Mesendoderm (in vitro differentiated cells): Measurements from ENCODE around the gene DYNLT2B.
"Not testable (repeated sequence)": the region's sequence is repeated elsewhere in the genome, so short reads cannot be mapped to it uniquely, and the experiment has no call there.

Experiments
- DNase-seq: peaks from one replicate; pipeline ENCODE4 v3.0.0; 2013
- H2AK5ac ChIP-seq: 2 replicates; pipeline ENCODE4 v1.6.1; 2013; ENCODE audit warnings: low read length, inconsistent platforms
- H2BK120ac ChIP-seq: 2 replicates; pipeline ENCODE4 v1.6.1; 2013; ENCODE audit warnings: low read depth, mild to moderate bottlenecking, low read length, moderate library complexity, mixed read lengths
- H2BK15ac ChIP-seq: replicated peaks from 2 replicates; pipeline ENCODE4 v1.6.1; 2013; ENCODE audit warnings: low read depth, mild to moderate bottlenecking, moderate library complexity
- H2BK5ac ChIP-seq: 2 replicates; pipeline ENCODE4 v1.6.1; 2013; ENCODE audit warnings: low read length, inconsistent platforms
- H3K18ac ChIP-seq: 2 replicates; pipeline ENCODE4 v1.6.1; 2013; ENCODE audit warnings: mild to moderate bottlenecking, low read length, mixed read lengths
- H3K23ac ChIP-seq: one replicate; pipeline ENCODE4 v1.6.1; 2013; ENCODE audit warnings: low read length
- H3K27ac ChIP-seq: 2 replicates; pipeline ENCODE4 v1.5.1; 2013; ENCODE audit warnings: low read depth, mild to moderate bottlenecking, inconsistent platforms, low read length, moderate library complexity
- H3K27me3 ChIP-seq: 2 replicates; pipeline ENCODE4 v1.6.1; 2013; ENCODE audit warnings: low read length, control low read depth, mild to moderate bottlenecking, inconsistent platforms; ENCODE audit not compliant: insufficient read depth, poor library complexity
- H3K36me3 ChIP-seq: 2 replicates; pipeline ENCODE4 v1.6.1; 2013; ENCODE audit warnings: low read length, inconsistent platforms; ENCODE audit not compliant: control insufficient read depth, insufficient read depth
- H3K4ac ChIP-seq: one replicate; pipeline ENCODE4 v1.6.1; 2013; ENCODE audit warnings: low read depth, mild to moderate bottlenecking, low read length, moderate library complexity
- H3K4me1 ChIP-seq: 2 replicates; pipeline ENCODE4 v1.6.1; 2013; ENCODE audit warnings: low read depth, low read length, inconsistent platforms; ENCODE audit not compliant: control insufficient read depth
- H3K4me2 ChIP-seq: 2 replicates; pipeline ENCODE4 v1.6.1; 2013; ENCODE audit warnings: low read length
- H3K4me3 ChIP-seq: 2 replicates; pipeline ENCODE4 v1.5.1; 2013; ENCODE audit warnings: mild to moderate bottlenecking, low read length
- H3K56ac ChIP-seq: one replicate; pipeline ENCODE4 v1.6.1; 2013; ENCODE audit warnings: low read length
- H3K79me1 ChIP-seq: 2 replicates; pipeline ENCODE4 v1.6.1; 2013; ENCODE audit warnings: low read length, inconsistent platforms
- H3K79me2 ChIP-seq: 2 replicates; pipeline ENCODE4 v1.6.1; 2013; ENCODE audit warnings: mild to moderate bottlenecking, low read length; ENCODE audit not compliant: control insufficient read depth, insufficient read depth
- H3K9ac ChIP-seq: 2 replicates; pipeline ENCODE4 v1.6.1; 2013; ENCODE audit warnings: low read length, inconsistent platforms
- H4K5ac ChIP-seq: one replicate; pipeline ENCODE4 v1.6.1; 2013; ENCODE audit warnings: low read length
- H4K8ac ChIP-seq: one replicate; pipeline ENCODE4 v1.6.1; 2013; ENCODE audit warnings: low read depth, mild to moderate bottlenecking, control low read depth, low read length, moderate library complexity
- WGBS: extraction: QIAGEN DNeasy Blood & Tissue Kit; methylation state at CpG from one replicate; pipeline ENCODE4 v1.1.7; 2013; ENCODE audit warnings: low lambda C conversion rate, missing lambda C conversion rate; ENCODE audit not compliant: insufficient coverage; ENCODE audit errors: extremely low coverage; 5-methylcytosine and 5-hydroxymethylcytosine counted together

The DYNLT2B gene

GRCh38 chr3:196323691-196324090, 5.7 kb upstream of the DYNLT2B start:
- Histone ChIP-seq H3K27ac (no peak overlapping the region), H4K5ac (no peak overlapping the region), H3K79me1 (no peaks in the 10 kb centered on the region), H2BK5ac (no peak overlapping the region), H3K79me2 (no peaks in the 10 kb centered on the region), H3K4ac (no peak overlapping the region), H3K18ac (no peak overlapping the region), H3K27me3 (no peaks in the 10 kb centered on the region), H3K4me2 (no peak overlapping the region), H4K8ac (no peak overlapping the region), H2BK15ac (no peak overlapping the region), H3K36me3 (no peaks in the 10 kb centered on the region), H3K4me1 (no peaks in the 10 kb centered on the region), H3K9ac (no peak overlapping the region), H3K4me3 (no peak overlapping the region), H3K56ac (no peak overlapping the region), H2AK5ac (no peak overlapping the region), H2BK120ac (no peak overlapping the region), H3K23ac (no peak overlapping the region)
- whole genome bisulfite sequencing: no CpG with 5 or more reads among the region's 11 CpGs
- peak; percentile 60 for DNase-seq

DNA sequence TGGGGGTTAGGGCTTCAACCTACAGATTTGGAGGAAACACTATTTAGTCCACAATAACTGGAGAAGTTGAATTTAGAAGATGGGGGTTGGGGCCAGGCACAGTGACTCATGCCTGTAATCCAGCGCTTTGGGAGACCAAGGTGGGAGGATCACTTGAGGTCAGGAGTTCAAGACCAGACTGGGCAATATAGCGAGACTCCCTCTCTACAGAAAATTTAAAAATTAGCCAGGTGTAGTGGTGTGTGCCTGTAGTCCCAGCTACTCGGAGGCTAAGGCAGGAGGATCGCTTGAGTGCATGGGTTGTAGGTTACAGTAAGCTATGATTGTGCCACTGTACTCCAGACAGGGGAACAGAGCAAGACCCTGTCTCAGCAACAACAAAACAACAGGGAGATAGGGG, 5.0 kb upstream of the DYNLT2B start:
- H3K9ac ChIP-seq: no peak overlapping the region
- no peak for DNase-seq
- no peak overlapping the region for H3K56ac ChIP-seq
- H3K4ac ChIP-seq: no peak overlapping the region
- H3K4me3 ChIP-seq: no peak overlapping the region
- no CpG with 5 or more reads among the region's 4 CpGs for WGBS
- no peak overlapping the region for H4K5ac ChIP-seq
- no peak overlapping the region for H3K23ac ChIP-seq
- no peak overlapping the region for H2BK5ac ChIP-seq
- H3K27ac ChIP-seq: no peak overlapping the region
- no peak overlapping the region for H2BK120ac ChIP-seq
- no peak overlapping the region for H2AK5ac ChIP-seq
- H2BK15ac ChIP-seq: no peak overlapping the region
- H3K27me3 ChIP-seq: no peaks in the 10 kb centered on the region
- H3K4me2 ChIP-seq: no peak overlapping the region
- no peaks in the 10 kb centered on the region for H3K4me1 ChIP-seq
- no peaks in the 10 kb centered on the region for H3K36me3 ChIP-seq
- no peak overlapping the region for H4K8ac ChIP-seq
- no peaks in the 10 kb centered on the region for H3K79me1 ChIP-seq
- H3K18ac ChIP-seq: no peak overlapping the region
- no peaks in the 10 kb centered on the region for H3K79me2 ChIP-seq

DNA sequence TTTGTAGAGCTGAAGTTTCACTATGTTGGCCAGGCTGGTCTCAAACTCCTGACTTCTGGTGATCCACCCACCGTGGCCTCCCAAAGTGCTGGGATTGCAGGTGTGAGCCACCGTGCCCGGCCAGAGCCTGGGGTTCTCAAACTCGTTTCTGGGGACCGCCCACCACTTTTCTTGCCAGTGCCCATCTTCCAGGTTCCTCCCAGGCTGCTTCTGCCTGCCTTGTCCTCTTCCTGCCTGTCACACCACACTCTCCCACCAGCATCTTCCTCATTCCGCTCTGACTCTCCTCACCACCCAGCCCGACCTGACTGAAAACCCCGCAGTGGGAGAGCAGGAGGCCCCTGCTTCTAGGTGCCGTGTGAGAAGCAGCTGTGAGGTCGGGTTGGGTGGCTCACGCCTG, 3.1 kb upstream of the DYNLT2B start:
- no peak overlapping the region for H3K56ac ChIP-seq
- H3K27ac ChIP-seq: no peak overlapping the region
- H3K23ac ChIP-seq: no peak overlapping the region
- H2AK5ac ChIP-seq: no peak overlapping the region
- no peak overlapping the region for H3K4ac ChIP-seq
- H3K18ac ChIP-seq: no peak overlapping the region
- no peak overlapping the region for H2BK120ac ChIP-seq
- no peaks in the 10 kb centered on the region for H3K36me3 ChIP-seq
- H4K8ac ChIP-seq: no peak overlapping the region
- no peak overlapping the region for H3K9ac ChIP-seq
- H3K4me2 ChIP-seq: no peak overlapping the region
- H3K4me1 ChIP-seq: no peaks in the 10 kb centered on the region
- H3K79me2 ChIP-seq: no peaks in the 10 kb centered on the region
- no peak for DNase-seq
- no CpG with 5 or more reads among the region's 11 CpGs for WGBS
- no peaks in the 10 kb centered on the region for H3K27me3 ChIP-seq
- H2BK15ac ChIP-seq: no peak overlapping the region
- H2BK5ac ChIP-seq: no peak overlapping the region
- H3K79me1 ChIP-seq: no peaks in the 10 kb centered on the region
- no peak overlapping the region for H4K5ac ChIP-seq
- H3K4me3 ChIP-seq: no peak overlapping the region

- Histone ChIP-seq H2BK5ac (no peak overlapping the region), H3K4me2 (no peak overlapping the region), H3K79me2 (no peaks in the 10 kb centered on the region), H3K4me3 (no peak overlapping the region), H3K56ac (peak overlapping the region; percentile 30), H3K27me3 (no peaks in the 10 kb centered on the region), H2BK15ac (no peak overlapping the region), H3K79me1 (no peaks in the 10 kb centered on the region), H3K9ac (no peak overlapping the region), H3K27ac (no peak overlapping the region), H2BK120ac (no peak overlapping the region), H3K23ac (no peak overlapping the region), H2AK5ac (no peak overlapping the region), H4K5ac (no peak overlapping the region), H4K8ac (no peak overlapping the region), H3K4me1 (no peaks in the 10 kb centered on the region), H3K4ac (no peak overlapping the region), H3K36me3 (no peaks in the 10 kb centered on the region), H3K18ac (no peak overlapping the region)
- WGBS: no CpG with 5 or more reads among the region's 3 CpGs
- DNase-seq: no peak
Observed at GRCh38 chr3:196320137-196320536, 2.1 kb upstream of the DYNLT2B start.

GRCh38 chr3:196316799-196317686, 997 bp downstream of the DYNLT2B start:
- peak overlapping the region; percentile 96 for H3K9ac ChIP-seq
- H4K8ac ChIP-seq, H3K79me1 ChIP-seq, H3K4ac ChIP-seq, H2BK120ac ChIP-seq, H3K23ac ChIP-seq, H2AK5ac ChIP-seq, H3K27ac ChIP-seq, H3K4me1 ChIP-seq, H2BK5ac ChIP-seq, H2BK15ac ChIP-seq, H3K27me3 ChIP-seq, H4K5ac ChIP-seq, H3K36me3 ChIP-seq, H3K79me2 ChIP-seq: not testable (repeated sequence)
- peak overlapping the region; percentile 33 for H3K18ac ChIP-seq
- peak overlapping the region; percentile 60 for H3K4me3 ChIP-seq
- DNase-seq: peak; percentile 63
- H3K56ac ChIP-seq: peak overlapping the region; percentile 93
- H3K4me2 ChIP-seq: peak overlapping the region; percentile 89
- WGBS: no CpG with 5 or more reads among the region's 17 CpGs

- Histone ChIP-seq H2AK5ac (no peak overlapping the region), H4K8ac (no peak overlapping the region), H3K27ac (no peak overlapping the region), H3K4me2 (no peak overlapping the region), H3K56ac (no peak overlapping the region), H3K79me2 (no peaks in the 10 kb centered on the region), H2BK120ac (no peak overlapping the region), H2BK15ac (no peak overlapping the region), H3K18ac (no peak overlapping the region), H3K36me3 (no peaks in the 10 kb centered on the region), H3K4ac (no peak overlapping the region), H3K23ac (no peak overlapping the region), H2BK5ac (no peak overlapping the region), H3K4me1 (no peaks in the 10 kb centered on the region), H3K79me1 (no peaks in the 10 kb centered on the region), H3K4me3 (no peak overlapping the region), H3K9ac (no peak overlapping the region), H4K5ac (no peak overlapping the region), H3K27me3 (no peaks in the 10 kb centered on the region)
- no CpG with 5 or more reads among the region's 1 CpG for WGBS
- no peak for DNase-seq
Observed at GRCh38 chr3:196315821-196316220, 2.2 kb downstream of the DYNLT2B start.
